ENCODE data around the gene TMTC2. TPM values are rescaled to one million over a fixed set of nuclear protein-coding genes. Genes with fewer than 3 reads are reported as not detected.

The TMTC2 gene
- total RNA-seq, 1 donor from 2014 or later = 25.5 TPM

DNA sequence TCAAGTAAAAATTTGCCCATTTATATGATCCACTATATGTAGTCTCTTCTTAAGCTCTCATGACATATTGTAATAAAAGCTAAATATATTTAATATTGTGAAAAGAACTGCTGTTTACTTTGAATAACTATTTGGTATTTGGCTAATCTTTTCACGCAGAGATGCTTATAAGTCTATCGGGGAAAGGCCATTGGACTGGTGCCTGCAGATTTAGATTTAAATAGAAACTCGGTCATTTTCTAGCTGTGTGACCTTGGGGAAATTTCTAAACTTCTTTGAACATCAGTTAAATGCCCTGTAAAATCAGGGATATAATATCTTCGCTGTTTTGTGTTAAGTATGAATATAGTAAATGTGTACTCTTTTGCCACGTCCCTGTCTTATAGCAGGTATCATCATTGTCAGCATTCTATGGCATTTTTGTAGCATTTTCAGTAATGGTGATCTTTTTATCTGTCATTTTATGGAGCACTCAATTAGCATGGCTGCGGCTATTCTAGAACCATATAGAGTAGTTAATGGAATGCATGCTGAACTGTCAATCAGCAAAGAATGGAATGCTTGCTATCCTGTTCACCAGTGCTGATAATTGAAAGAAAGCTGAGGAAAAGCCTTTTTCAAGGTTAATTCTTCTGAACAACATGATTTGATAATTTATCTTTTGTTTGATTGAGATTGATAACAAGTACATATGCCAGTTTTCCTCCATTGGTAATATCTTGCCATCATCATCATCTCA, 181.2 kb downstream of the TMTC2 start:
- Histone ChIP-seq H3K4me2 (peak overlapping the region; percentile 7), H2AFZ (replicated peaks) (no peak overlapping the region), H3F3A (ENCODE audit: low read depth) (peaks cover 9% of the 10 kb centered on the region), H3K4me1 (peaks cover 28% of the 10 kb centered on the region), H3K9ac (no peak overlapping the region), H3K79me2 (ENCODE audit: low read depth) (peaks cover 7% of the 10 kb centered on the region), H3K9me3 (ENCODE audit: low read depth) (no peaks in the 10 kb centered on the region), H4K20me1 (ENCODE audit: low read depth) (peaks cover 4% of the 10 kb centered on the region), H3K27ac (no peak overlapping the region), H3K36me3 (no peaks in the 10 kb centered on the region), H3K27me3 (no peaks in the 10 kb centered on the region), H3K4me3 (no peak overlapping the region)
- DNase-seq (ENCODE audit: low spot score) = peak; percentile 33
- Mint-ChIP-seq H3K27me3 (ENCODE audit: insufficient read depth, low read depth) (peaks cover 2% of the 10 kb centered on the region), H3K36me3 (peaks cover 8% of the 10 kb centered on the region), H3K4me1 (peaks cover 57% of the 10 kb centered on the region), H3K27ac (peak overlapping the region; percentile 47), H3K4me3 (no peak overlapping the region), H3K9me3 (peaks cover 4% of the 10 kb centered on the region)
- TF ChIP-seq EZH2phosphoT487 (IDR thresholded peaks at IDR 0.05) = no peak
- TF ChIP-seq, protein P1, sequence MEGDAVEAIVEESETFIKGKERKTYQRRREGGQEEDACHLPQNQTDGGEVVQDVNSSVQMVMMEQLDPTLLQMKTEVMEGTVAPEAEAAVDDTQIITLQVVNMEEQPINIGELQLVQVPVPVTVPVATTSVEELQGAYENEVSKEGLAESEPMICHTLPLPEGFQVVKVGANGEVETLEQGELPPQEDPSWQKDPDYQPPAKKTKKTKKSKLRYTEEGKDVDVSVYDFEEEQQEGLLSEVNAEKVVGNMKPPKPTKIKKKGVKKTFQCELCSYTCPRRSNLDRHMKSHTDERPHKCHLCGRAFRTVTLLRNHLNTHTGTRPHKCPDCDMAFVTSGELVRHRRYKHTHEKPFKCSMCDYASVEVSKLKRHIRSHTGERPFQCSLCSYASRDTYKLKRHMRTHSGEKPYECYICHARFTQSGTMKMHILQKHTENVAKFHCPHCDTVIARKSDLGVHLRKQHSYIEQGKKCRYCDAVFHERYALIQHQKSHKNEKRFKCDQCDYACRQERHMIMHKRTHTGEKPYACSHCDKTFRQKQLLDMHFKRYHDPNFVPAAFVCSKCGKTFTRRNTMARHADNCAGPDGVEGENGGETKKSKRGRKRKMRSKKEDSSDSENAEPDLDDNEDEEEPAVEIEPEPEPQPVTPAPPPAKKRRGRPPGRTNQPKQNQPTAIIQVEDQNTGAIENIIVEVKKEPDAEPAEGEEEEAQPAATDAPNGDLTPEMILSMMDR (IDR thresholded peaks at IDR 0.05) = no peak
- TF ChIP-seq EZH2 (IDR thresholded peaks at IDR 0.05) = no peak

DNA sequence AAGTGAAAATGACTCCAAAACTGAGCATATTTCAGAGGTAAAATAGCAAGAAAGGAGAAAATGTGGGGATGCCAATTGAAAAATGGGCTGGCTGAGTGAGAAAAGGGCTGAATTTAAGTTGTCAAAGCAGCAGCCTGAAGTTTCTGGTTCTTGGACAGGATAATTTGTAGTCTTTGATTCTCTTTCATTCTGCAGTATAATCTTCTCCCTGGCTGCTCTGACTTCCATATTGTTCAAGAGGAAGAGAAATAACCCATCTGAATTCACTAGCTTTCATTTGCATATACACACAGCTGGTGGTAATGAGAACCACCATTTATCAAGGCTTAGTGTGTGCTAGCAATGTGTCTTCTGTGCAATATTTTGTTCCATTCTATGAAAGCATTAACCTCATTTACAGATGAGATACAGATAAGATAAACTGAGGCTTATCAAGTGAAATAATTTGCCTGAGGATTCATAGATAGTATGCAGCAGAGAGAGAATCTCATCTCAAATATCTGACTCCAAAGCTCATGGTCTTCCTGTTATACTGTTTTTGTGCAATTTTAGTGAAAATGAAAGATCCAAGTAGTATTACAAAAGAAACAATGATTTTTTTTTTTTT, 184.2 kb downstream of the TMTC2 start:
- Histone ChIP-seq H3K36me3 (no peaks in the 10 kb centered on the region), H2AFZ (replicated peaks) (no peak overlapping the region), H3K4me2 (peak overlapping the region; percentile 52), H3K79me2 (ENCODE audit: low read depth) (peaks cover 11% of the 10 kb centered on the region), H3K4me3 (no peak overlapping the region), H3K9me3 (ENCODE audit: low read depth) (no peaks in the 10 kb centered on the region), H3F3A (ENCODE audit: low read depth) (peaks cover 9% of the 10 kb centered on the region), H4K20me1 (ENCODE audit: low read depth) (peaks cover 4% of the 10 kb centered on the region), H3K27me3 (no peaks in the 10 kb centered on the region), H3K27ac (peak overlapping the region; percentile 27), H3K9ac (no peak overlapping the region), H3K4me1 (peaks cover 38% of the 10 kb centered on the region)
- Mint-ChIP-seq H3K9me3 (no peaks in the 10 kb centered on the region), H3K36me3 (no peaks in the 10 kb centered on the region), H3K4me3 (no peak overlapping the region), H3K27me3 (ENCODE audit: insufficient read depth, low read depth) (no peaks in the 10 kb centered on the region), H3K27ac (peak overlapping the region; percentile 7), H3K4me1 (peaks cover 77% of the 10 kb centered on the region)
- TF ChIP-seq EZH2 (IDR thresholded peaks at IDR 0.05) = no peak
- TF ChIP-seq EZH2phosphoT487 (IDR thresholded peaks at IDR 0.05) = no peak
- TF ChIP-seq, protein P1 (IDR thresholded peaks at IDR 0.05) = no peak
- DNase-seq (ENCODE audit: low spot score) = no peak

DNA sequence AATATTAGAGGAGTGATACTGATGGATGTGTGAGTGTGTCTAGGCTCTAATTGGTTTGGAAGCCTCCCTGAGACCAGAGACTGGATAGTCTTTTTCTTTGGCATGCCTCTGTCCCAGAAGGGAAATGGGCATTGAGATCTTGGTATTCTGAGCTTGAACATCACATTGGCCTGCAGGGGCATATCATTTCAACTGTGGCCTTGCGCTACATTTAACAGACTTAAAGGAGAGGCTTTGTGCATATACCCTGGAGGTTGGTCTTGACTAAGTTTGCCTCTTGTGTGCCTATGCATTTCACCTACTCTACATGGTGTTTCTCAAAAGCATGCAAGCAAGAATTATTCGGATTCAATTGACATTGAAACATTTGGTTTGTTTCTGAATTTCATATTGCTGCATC, 185.4 kb downstream of the TMTC2 start:
- Mint-ChIP-seq H3K27me3 (ENCODE audit: insufficient read depth, low read depth) (no peaks in the 10 kb centered on the region), H3K4me1 (peaks cover 67% of the 10 kb centered on the region), H3K4me3 (peak overlapping the region; percentile 11), H3K36me3 (no peaks in the 10 kb centered on the region), H3K9me3 (no peaks in the 10 kb centered on the region), H3K27ac (peak overlapping the region; percentile 65)
- Histone ChIP-seq H3K9ac (no peak overlapping the region), H3K27me3 (no peaks in the 10 kb centered on the region), H4K20me1 (ENCODE audit: low read depth) (peaks cover 4% of the 10 kb centered on the region), H3K27ac (no peak overlapping the region), H3K79me2 (ENCODE audit: low read depth) (peaks cover 6% of the 10 kb centered on the region), H3F3A (ENCODE audit: low read depth) (peaks cover 9% of the 10 kb centered on the region), H3K4me3 (no peak overlapping the region), H3K4me1 (peaks cover 38% of the 10 kb centered on the region), H2AFZ (replicated peaks) (no peak overlapping the region), H3K4me2 (no peak overlapping the region), H3K36me3 (no peaks in the 10 kb centered on the region), H3K9me3 (ENCODE audit: low read depth) (no peaks in the 10 kb centered on the region)
- TF ChIP-seq EZH2phosphoT487 (IDR thresholded peaks at IDR 0.05) = no peak
- no peak for TF ChIP-seq EZH2 (IDR thresholded peaks at IDR 0.05)
- TF ChIP-seq, protein P1 (IDR thresholded peaks at IDR 0.05) = no peak
- DNase-seq (ENCODE audit: low spot score) = no peak
